NCI-H146 (cell line): ENCODE results near the gene RPS10.

ENCODE experiments used
- DNase-seq: peaks from one replicate; lab custom pipeline; 2025; lab: John Stamatoyannopoulos, UW

Gene RPS10

DNA sequence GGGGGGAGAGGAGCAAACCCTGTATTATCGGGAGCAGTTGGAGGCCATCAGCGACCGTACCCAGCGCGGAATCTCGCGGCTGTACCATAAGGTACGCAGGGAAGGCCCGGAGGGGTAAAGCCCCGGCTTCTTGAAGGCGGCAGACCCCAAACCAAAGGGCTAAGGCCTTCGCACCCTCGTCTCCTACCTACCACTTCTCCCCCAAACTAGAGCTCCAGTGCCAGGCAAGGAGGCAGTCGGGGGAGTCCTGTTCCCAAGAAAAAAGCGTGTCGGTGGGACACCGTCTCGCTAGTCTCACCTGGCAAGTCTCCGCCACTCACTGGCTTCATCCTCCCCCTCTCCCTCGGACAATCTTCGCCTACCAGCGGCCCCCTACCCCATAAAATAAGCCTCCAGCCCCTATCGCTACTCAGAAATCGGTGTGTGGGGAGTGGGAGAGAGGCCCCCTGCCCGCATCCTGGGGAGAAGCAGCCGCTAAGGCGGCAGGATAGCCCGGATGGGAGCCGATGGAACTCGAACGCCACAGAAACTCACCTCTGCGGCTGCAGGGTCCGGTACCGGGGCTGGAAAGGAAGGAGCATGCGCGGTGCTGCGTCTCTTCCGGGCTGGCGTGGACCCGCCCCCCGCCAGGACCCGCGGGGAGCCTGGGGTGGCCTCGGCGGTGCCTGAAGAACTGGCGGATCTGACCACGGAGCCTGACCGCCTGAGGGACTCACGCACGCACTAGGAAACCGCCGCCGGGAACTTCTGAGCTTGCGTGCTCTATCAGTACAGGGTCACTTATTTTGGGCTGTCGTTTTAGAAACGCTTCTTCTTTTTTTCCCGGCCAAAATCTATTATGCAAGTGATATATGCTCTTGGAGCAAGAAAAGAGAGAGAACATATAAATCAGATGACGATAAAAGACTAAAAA is at the start of gene RPS10:
Gene RPS10 (minus strand): TSS at position 572 of the 913 bp plus-strand sequence. CDS start 848 bp downstream, outside the sequence.
- peak; percentile 94 for DNase-seq

DNA sequence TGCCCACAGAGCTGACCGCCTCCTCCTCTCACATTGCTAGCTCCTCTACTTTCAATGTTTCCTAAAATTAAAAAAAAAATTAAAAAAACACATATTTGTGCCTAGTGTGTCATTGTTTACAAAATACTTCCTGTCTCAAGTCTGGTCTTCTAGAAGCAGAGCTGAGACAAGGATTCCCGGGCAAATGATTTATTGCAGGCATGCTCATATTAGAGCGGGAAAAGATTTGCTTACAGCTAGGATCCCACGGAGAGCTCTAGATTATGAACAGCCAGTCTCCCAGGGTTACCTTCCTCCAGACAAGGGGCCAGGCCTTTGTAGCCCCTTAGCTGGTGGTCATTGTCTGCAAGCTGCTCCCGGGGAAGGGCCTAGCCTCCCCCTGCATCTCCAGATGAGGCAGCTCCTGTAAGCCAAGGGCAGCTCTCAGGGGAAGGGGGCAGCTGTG is 49.4 kb upstream of the RPS10 start:
- DNase-seq: no peak

DNA sequence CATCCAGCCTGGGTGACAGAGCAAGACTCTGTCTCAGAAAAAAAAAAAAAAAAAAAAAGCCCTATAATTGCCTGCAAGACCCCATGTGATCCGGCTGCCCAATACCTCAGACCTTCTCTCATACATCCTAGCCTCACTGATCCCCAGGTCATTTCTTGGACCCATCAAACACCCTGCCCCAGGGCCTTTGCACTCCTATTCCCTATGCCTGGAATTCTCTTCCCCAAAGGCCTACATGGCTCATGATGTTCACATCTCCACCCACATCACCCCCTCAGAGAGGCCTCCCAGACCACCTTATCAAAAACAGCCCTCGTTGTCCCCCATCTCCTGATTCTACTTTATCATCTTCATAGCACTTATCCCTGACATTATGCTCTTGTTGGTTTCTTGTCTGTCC is 48.9 kb upstream of the RPS10 start:
- no peak for DNase-seq

DNA sequence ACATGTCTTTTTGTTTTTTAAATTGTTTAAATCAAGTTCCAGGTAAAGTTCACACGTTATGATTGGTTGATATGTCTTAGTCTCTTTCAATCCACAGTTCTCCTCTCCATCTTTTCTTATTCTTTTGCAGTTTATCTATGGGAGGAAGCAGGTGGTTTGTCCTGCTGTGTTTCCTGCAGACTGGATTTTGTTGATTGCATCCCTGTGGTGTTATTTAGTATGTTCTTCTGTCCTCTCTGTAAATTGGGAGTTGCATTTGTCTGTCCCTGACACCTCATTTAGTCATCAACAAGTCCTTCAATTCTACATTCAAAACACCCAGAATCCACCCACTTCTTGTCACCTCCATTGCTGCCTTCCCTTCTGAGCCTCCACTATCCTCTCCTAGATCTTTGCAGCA is 48.1 kb upstream of the RPS10 start:
- no peak for DNase-seq

DNA sequence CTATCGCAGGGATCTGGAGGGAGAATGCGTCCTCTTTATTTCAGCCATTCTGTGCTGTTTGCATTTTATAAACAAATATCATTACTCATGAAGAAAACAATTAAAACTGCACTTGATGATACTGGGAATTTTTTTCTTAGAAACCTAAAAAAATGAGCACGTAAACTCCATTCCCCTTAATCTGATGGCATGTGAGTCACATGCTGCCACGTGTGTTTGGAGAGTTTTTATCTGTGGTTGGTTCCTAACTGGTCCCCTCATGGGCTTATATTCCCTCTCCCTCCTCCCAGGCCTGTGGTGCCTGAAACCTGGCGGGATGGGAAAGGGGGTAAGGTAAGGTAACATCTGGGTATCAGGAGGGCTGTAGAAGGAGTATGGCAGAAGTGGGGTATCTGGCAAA is 46.6 kb upstream of the RPS10 start:
- no peak for DNase-seq

DNA sequence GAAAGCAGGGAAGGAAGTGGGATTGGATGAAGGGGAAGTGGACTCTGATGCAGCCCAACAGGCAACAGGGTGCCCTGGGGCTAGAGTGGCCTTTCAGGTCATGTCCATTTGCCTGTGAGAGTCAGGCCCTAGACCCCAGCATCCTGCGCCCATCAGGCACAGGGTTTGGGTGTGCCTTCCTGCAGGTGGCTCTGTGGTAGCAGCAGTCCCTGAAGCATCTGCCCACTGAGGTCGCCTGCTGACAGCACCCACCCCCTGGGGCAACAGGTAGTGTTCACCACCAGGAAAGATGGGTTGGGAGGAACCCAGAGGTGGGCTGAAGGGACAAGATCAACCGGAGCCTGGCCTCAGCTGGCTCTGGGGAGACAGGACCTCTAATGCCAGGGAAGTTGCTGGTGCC is 43.6 kb upstream of the RPS10 start:
- DNase-seq: no peak

DNA sequence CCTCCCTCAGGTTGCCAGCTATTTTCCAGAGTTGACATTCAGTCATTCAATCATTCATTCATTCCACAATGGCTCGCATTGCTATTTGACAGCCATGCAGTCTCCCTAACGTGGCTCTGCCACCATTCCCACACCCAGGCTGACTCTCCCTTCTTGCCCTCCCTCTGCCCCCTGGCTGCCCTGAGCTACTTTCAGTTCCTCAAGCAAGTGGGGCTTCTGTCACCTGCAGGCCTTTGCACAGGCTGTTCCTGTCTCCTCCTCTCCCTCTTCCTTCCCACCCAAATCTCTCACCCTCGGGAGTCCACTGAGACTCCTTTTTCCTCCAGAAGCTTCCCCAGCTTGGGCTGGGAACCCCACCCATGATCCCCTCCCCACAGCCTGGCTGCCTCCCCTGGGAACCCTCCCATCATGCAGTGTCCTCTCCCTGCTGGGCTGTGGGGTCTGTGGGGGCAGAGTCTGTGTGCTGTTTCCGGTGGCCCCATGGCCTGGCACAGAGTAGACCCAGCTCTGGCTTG is 42.6 kb upstream of the RPS10 start:
- no peak for DNase-seq

DNA sequence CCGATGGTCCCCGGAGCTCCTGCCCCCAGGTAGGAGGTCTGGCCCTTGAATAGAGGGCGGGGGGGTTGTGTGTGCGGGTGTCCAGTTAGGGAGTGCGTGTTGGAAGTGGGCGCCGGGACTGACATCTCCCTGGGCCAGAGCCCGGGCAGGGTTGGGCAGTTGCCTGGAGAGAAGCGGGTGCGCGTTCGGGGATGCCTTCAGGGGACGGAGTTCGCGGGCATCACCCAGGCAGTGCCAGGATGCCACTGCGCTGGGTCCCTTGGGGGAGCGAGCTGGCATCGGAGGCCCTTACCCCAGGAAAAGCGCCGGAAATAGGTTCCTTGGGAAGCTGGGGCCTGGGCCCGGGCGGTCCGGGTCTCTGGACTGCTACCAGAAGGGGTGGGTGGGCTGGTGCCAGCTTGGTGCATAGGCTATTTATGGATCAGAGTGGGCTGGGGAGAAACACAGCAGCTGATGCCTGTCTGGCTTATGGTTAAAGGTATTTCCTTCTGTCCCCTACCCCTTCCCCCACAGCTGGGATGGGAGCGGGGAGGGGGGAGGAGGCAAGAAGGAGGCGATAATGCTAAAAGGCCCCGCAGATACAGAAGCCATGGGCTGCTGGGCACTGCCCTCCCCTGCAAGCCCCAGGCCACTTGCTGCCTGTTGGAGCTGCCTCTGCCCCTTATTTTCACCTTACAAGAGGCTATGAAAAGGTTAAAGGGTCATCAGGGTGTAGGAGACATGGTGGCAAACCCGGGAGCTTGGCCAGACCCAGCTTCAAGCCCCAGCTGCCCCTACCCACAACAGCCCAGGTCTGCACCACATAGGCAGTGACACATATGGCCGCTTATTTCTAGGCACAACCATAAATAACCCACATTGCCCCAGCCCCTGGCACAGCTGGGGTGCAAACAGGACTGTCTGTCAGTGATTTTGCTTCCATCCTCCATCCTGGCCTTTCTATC is 40.6 kb upstream of the RPS10 start:
- DNase-seq: no peak

DNA sequence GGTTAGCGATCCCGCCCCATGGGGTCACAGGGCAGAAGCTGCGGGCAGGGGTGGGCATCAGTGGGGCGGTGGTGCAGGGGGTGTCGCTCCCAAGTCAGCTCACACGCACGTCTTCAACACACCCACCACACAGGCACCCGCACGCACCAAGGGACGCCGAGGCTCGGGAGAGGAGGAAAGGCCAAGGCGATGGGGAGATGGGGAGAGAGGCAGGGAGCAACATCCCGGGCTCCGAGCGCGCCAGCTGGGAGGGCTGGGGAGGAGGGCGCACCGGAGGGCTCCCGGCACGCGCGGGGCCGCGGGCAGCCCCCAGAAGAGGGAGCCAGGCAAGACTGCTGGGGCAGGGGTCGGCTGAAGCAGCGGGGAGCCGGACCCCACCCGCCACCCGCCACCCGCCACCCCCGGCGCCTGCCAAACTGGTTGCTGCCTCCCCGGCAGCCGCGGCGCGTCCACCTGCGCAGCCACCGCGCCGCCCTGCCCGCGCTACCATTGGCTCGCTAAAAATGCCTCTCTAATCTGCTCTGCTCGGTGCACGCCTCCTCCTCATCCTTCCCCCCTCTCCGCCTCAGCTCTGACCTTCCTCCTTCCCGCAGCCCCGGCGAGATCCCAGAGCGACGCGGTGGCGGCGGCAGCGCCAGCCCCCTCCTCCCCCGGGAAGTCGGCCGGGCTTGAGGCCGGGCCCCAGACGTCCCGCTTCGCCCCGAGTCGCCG is 39.8 kb upstream of the RPS10 start, which contains the start of gene PACSIN1:
Gene PACSIN1 (plus strand): TSS at position 546 of the 711 bp plus-strand sequence. CDS start 60,230 bp downstream, outside the sequence.
- DNase-seq: peak; percentile 78

DNA sequence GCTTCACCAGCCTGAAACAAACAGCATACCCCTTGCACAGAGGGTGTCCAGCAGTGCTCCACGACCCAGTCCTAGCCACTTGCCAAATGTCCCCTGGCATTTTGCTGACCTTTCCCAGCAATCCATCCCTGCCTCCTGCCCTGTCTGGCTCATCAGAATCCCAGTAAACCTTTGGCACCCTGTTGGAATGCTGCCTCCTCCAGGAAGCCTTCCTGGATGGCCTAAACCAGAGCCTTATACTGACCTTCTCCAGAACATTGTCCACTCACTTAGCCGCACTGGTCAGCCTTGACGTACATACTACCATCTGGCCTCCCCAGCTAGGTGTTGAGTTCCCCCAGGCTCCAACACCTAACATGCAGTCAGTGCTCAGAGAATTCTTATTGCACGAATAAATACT is 38.0 kb upstream of the RPS10 start:
- no peak for DNase-seq

DNA sequence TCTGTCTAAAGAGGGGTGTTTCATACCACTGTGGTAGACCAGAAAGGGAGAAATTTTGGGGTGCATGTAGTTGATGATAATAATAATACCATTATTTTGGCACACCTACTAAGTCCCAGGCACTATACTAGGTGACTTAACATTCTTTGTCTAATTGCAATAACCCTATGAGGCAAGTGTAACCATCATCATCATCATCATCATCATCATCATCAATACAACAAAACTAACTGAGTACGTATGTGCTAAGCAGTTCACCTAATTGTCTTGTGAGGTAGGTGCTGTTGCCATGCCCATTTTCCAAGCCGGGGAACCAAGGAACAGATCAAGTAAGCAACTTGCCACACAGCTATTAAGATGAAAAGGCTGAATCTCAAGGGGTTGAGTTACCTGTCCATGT is 37.4 kb upstream of the RPS10 start:
- no peak for DNase-seq

DNA sequence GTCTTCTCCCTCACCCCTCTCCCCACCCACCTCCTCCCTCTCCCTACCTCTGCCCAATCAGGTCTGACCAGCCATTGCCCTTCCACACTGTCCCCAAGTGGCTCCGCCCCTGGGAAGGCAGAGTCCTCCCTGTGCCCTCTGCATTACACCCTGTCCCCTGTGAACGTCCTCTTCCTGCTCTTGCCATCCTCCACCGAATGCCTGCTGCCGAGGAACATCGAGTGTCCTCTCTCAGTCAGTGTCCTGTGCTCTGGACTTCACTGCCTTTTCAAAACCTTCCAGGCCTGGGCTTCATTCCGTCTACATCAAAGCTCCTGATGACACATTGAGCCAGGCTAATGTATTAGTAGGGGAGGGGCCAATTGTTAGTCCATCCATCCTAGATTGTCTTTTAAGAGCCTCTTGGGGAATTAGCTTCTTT is 36.7 kb upstream of the RPS10 start:
- DNase-seq: peak; percentile 80

DNA sequence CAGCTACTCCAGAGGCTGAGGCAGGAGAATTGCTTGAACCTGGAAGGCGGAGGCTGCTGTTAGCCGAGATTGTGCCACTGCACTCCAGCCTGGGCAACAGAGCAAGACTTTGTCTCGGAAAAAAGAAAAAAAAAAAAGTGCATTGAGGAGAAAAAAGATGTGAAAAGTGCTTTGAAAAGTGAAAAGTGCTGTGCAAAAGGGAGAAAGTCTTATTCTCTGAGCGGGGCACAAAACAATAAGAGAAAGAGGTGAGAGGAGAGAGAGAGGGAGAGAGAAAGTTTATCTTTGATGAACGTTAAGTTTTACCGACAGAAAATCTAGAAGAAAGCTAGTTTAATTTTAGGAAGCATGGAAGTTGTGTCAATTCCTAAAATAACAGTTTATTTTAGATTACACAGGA is 36.1 kb upstream of the RPS10 start:
- DNase-seq: no peak

DNA sequence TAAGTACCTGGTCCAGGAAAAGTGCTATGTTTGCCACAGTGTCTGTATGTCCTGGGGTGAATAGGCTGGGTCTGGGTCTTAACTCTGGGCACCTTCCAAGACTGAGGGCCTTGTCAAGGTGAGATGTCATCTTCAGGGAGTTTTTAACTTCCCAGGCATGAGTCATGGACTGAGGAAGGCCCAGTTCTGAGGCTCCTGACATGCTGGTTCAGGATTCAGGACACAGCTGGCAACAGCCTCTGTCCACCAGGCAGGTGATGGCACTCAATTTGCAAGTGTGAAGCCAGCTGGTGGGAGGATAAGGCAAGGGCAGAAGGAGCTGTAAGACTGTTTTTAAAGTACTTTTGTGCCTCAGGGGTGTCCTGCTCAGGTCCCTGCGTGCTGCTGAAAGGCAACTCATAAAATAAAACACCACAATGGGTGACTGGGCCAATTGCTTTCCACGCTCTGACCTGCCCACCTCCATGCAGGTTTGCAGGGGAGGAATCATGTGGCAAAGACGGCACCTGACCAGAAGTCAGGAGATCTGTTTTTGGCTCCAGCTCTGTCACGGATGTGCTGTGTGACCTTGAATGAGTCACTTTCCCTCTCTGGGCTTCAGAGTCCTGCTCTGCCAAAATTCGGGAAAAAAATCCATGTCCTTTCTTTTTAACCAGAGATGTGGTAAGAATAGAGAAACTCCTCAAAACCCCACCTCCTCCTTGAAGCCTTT is 35.1 kb upstream of the RPS10 start:
- no peak for DNase-seq

DNA sequence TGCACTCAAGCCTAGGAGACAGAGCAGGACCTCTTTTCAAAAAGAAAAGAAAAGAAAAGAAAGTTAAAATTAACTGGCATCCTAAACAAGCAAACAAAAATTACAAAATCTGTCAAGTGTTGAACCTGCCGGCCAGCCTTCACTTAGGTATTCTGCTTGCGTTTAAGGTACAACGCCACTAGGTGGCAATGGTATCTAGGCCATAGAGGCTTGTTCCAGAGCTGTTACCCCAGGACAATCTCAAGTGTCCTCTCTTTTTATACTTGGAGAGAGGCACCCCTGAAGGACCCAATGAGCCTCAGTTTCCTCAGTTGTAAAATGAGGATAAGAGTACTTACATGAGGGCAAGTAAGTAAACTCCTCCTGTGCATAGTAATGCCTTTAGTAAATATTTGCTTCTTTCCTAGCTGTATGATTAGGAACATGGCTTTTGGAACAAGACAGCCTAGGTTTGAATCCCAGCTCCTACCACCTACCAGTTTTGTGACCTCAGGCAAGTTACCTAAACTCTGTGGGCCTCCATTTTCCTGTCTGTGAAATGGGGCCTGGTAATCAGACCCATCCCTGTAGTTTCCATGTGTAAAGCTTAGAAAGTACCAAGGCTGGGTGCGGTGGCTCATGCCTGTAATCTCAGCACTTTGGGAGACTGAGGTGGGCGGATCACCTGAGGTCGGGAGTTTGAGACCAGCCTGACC is 34.2 kb upstream of the RPS10 start:
- peak; percentile 40 for DNase-seq

DNA sequence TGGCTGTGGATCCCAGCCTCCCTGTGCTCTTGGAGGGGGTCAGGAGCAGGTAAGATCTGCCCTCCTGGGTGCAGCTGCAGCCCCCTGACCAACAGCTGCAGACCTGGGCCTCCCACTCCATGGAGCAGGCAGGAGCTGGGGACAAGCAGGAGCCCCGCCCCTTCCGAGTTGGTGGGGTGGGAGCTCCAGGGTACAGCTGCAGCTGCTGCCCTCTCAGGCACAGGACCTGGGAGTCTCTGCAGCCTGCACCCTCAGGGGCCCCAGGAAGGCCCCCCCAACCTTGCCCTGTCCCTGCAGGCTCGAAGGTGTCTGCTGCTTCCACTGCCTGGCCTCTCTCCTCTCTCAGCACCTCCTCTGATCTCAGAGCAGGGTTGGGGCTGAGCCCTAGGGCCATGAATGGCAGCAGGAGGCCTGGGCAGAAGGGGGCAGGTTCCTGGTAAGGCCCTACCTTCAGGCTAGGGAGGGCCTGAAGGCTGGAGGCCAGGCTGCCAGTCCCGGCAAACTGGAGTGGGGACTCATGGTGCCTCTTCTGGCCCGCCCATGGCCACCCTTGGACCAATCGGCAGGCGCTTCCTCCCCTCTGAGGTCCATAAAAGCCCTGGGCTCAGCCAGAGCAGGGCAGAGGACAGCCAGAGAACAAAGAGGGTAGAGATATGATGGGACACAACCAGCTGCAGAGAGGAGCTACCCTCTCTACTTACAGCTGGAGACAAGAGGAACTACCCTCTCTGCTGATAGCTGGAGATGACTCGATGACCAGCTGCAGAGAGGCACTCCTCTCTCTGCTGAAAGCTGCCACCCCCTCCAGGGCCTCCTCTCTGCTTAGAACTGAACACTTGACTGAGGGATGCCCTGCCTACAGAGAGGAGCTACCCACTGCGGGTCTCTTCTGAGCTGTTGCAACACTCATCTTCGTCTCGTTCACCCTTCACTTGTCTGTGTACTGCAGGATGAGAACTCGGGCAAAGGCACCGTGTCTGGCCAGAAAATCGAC is 32.2 kb upstream of the RPS10 start:
- no peak for DNase-seq

DNA sequence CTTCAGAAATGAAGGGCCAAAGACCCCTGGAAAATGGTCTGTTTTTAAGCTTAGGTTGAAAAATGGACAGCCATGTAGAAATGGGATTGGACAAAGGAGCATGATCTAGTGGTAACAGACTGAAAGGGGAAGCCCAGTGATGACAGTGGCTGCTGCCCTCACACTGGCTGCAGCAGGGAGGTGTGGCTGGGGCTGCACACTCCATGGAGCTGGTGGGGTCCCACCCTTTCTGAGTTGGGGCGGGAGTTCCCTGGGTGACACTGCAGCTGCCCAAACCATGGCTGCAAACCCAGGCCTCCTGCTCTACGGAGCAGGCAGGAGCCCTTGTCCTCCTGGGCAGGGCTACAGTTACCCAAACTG is 31.5 kb upstream of the RPS10 start:
- DNase-seq: no peak

DNA sequence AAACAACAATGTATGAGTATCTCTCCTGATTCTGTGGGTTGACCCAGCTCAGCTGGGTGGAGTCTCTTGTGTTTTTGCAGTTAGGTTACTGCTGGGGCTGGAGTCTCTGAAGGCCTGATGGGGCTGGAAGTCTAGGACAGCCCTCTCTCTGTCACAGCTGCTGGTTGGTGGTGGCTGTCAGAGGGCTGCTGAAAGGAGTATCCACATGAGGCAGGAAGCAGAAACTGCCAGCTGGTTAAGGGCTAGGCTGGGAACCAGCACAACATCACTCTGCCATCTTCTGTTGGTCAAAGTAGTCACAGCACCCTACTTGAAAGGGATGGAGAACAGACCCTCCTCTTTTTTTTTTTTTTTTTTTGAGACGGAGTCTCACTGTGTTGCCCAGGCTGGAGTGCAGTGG is 30.0 kb upstream of the RPS10 start:
- DNase-seq: no peak

DNA sequence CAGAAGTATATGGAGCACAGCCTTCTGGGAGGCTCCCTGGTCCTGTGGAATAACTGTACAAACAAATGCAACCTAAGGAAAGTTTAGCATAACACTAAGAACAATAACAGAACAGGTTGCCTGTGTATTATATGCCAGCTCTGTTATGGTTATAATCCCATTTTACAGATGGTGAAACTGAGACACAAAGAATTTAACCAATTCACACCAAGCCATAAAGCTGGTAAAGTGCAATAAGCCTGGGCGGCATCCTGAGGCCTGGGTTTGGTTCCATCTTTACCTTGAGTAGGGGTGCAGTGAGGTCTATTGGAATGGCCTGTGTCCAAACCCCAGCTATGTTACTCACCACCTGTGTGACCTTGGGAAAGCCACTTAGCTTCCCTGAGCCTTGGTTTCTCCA is 25.3 kb upstream of the RPS10 start:
- no peak for DNase-seq
